ENCODE data around the gene PFDN1. TPM values are rescaled to one million over a fixed set of nuclear protein-coding genes. Genes with fewer than 3 reads are reported as not detected.

Gene PFDN1
- total and polyA plus RNA-seq, 9 of the 15 experiments (the other 6 are each of a cell fraction or from before 2014, with no cell fraction given) = 45.5 to 215 (median 78.0) TPM

DNA sequence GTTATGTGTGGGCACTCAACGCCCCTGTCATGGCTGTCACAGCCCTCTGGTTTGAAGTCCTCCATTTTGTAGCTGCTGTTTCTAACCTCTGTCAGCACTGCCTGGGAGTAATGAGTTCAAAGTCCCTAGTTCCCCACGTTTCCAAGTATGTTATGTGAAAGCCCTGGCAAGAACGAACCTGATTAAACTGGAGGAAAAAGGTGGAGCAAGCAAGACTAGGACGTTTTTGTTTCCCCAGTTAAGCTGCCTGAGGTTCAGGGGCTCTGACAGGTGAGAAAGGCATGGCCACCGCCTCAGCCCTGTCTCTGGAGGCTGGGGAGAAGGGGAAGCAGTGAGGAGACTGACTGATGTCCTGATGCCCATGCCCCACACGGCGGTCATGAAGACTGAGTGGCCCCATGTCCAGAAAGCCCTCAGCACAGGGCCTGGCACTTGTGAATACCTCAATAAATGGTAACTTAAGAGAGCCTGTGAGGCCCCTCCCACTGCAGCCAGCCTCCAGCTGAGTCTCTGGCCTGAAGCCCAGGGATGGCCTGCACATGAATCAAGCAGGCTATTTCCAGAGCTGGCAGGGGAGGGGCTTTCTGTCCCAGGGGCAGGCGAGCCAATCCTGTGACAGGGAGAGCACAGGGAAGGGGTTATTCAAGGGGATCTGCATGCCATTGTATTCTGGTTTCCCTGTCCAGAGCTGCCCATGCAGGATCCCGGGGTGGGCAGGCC, 61.8 kb downstream of the PFDN1 start (continued):
- TF ChIP-seq, protein P1, sequence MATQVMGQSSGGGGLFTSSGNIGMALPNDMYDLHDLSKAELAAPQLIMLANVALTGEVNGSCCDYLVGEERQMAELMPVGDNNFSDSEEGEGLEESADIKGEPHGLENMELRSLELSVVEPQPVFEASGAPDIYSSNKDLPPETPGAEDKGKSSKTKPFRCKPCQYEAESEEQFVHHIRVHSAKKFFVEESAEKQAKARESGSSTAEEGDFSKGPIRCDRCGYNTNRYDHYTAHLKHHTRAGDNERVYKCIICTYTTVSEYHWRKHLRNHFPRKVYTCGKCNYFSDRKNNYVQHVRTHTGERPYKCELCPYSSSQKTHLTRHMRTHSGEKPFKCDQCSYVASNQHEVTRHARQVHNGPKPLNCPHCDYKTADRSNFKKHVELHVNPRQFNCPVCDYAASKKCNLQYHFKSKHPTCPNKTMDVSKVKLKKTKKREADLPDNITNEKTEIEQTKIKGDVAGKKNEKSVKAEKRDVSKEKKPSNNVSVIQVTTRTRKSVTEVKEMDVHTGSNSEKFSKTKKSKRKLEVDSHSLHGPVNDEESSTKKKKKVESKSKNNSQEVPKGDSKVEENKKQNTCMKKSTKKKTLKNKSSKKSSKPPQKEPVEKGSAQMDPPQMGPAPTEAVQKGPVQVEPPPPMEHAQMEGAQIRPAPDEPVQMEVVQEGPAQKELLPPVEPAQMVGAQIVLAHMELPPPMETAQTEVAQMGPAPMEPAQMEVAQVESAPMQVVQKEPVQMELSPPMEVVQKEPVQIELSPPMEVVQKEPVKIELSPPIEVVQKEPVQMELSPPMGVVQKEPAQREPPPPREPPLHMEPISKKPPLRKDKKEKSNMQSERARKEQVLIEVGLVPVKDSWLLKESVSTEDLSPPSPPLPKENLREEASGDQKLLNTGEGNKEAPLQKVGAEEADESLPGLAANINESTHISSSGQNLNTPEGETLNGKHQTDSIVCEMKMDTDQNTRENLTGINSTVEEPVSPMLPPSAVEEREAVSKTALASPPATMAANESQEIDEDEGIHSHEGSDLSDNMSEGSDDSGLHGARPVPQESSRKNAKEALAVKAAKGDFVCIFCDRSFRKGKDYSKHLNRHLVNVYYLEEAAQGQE (IDR thresholded peaks at IDR 0.05; ENCODE audit: borderline replicate concordance) = peak; percentile 62
- TF ChIP-seq, protein P1 (CRISPR knock-in tag; IDR thresholded peaks at IDR 0.05; ENCODE audit: low read depth) = no peak
- TF ChIP-seq TAF9B (IDR thresholded peaks at IDR 0.05; ENCODE audit: partially characterized antibody) = no peak
- no peak for TF ChIP-seq TAF1 (IDR thresholded peaks at IDR 0.05; ENCODE audit: control insufficient read depth, extremely low read depth, insufficient read depth, low read length, severe bottlenecking)
- TF ChIP-seq MAZ (CRISPR knock-in tag; conservative IDR thresholded peaks at IDR 0.05 in 1 of 2, IDR thresholded peaks at IDR 0.05 in 1 of 2) = 0 out of 4 replicates have a peak, but pooled peaks of 1 of the 2 experiments have one; percentile 36
- TF ChIP-seq, protein P2, sequence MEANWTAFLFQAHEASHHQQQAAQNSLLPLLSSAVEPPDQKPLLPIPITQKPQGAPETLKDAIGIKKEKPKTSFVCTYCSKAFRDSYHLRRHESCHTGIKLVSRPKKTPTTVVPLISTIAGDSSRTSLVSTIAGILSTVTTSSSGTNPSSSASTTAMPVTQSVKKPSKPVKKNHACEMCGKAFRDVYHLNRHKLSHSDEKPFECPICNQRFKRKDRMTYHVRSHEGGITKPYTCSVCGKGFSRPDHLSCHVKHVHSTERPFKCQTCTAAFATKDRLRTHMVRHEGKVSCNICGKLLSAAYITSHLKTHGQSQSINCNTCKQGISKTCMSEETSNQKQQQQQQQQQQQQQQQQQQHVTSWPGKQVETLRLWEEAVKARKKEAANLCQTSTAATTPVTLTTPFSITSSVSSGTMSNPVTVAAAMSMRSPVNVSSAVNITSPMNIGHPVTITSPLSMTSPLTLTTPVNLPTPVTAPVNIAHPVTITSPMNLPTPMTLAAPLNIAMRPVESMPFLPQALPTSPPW (CRISPR knock-in tag; IDR thresholded peaks at IDR 0.05) = peak; percentile 64
- TF ChIP-seq, protein P3, sequence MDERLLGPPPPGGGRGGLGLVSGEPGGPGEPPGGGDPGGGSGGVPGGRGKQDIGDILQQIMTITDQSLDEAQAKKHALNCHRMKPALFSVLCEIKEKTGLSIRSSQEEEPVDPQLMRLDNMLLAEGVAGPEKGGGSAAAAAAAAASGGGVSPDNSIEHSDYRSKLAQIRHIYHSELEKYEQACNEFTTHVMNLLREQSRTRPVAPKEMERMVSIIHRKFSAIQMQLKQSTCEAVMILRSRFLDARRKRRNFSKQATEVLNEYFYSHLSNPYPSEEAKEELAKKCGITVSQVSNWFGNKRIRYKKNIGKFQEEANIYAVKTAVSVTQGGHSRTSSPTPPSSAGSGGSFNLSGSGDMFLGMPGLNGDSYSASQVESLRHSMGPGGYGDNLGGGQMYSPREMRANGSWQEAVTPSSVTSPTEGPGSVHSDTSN (CRISPR knock-in tag; IDR thresholded peaks at IDR 0.05; ENCODE audit: low read depth) = no peak
- TF ChIP-seq, protein P3 (tag; conservative IDR thresholded peaks at IDR 0.05; ENCODE audit: low read depth) = peak; percentile 88

Measured in K562 (cell line).